Calu3 (cell line): ENCODE measurements around the gene DMD. TPM values are rescaled to one million over a fixed set of nuclear protein-coding genes. Genes with fewer than 3 reads are reported as not detected.
A peak's percentile ranks its signal among the peaks of the same experiment; 100 is the strongest.

Source experiments
- BruUV-seq: library from RNA; stranded (reverse); fragments of 400-500 nt; replicated peaks from 2 replicates; lab custom pipeline; 2021; lab: Mats Ljungman, UMichigan
- CTCF ChIA-PET: fragments of 300-600 bp; sonication (Branson Sonifier 250); formaldehyde crosslinking; loops from one replicate; lab custom pipeline; 2022; ENCODE audit warnings: antibody characterized with exemption; lab: Charles Lee
- DNase-seq: peaks from one replicate; pipeline ENCODE4 v3.0.0; 2022
- H3K27ac Mint-ChIP-seq: one replicate; pipeline ENCODE4 v1.8.0; 2022; ENCODE audit warnings: mixed read lengths; ENCODE audit not compliant: unreplicated experiment
- H3K27me3 Mint-ChIP-seq: one replicate; pipeline ENCODE4 v1.8.0; 2022; ENCODE audit warnings: mixed read lengths; ENCODE audit not compliant: unreplicated experiment
- H3K36me3 Mint-ChIP-seq: one replicate; pipeline ENCODE4 v1.8.0; 2022; ENCODE audit warnings: mild to moderate bottlenecking, moderate library complexity, mixed read lengths; ENCODE audit not compliant: insufficient read depth, unreplicated experiment
- H3K4me1 Mint-ChIP-seq: one replicate; pipeline ENCODE4 v1.8.0; 2022; ENCODE audit warnings: mild to moderate bottlenecking, low read depth, mixed read lengths; ENCODE audit not compliant: unreplicated experiment
- H3K4me3 Mint-ChIP-seq: one replicate; pipeline ENCODE4 v1.8.0; 2022; ENCODE audit warnings: mild to moderate bottlenecking, low read depth, moderate library complexity, mixed read lengths; ENCODE audit not compliant: unreplicated experiment
- H3K9me3 Mint-ChIP-seq: one replicate; pipeline ENCODE4 v1.8.0; 2022; ENCODE audit warnings: low read depth, mixed read lengths; ENCODE audit not compliant: unreplicated experiment
- CTCF ChIP-seq: fragments of 200-600 bp; IDR thresholded peaks from one replicate; pipeline ENCODE4 v1.8.0; 2022; ENCODE audit warnings: antibody characterized with exemption; ENCODE audit not compliant: unreplicated experiment
- intact Hi-C: fragments of 100-400 bp; cut with micrococcal nuclease; formaldehyde crosslinking; loops from one replicate; pipeline ENCODE4 v1.10.0; 2022; ENCODE audit not compliant: unreplicated experiment
- total RNA-seq: library from RNA; stranded (reverse); gene quantifications from 2 replicates; pipeline ENCODE4 v1.2.3, GENCODE V29; 2022

The DMD gene
- total RNA-seq, 1 experiment from 2014 or later = 11.6 TPM

GRCh38 chrX:31297881-31298280 is 1913.5 kb downstream of the DMD start:
- no peaks in the 10 kb centered on the region for H3K36me3 Mint-ChIP-seq
- TF ChIP-seq CTCF = no peak
- no peak overlapping the region for H3K4me3 Mint-ChIP-seq
- no peaks in the 10 kb centered on the region for H3K27me3 Mint-ChIP-seq
- no peak overlapping the region for H3K27ac Mint-ChIP-seq
- no peaks in the 10 kb centered on the region for H3K9me3 Mint-ChIP-seq
- BruUV-seq = no TSS peak
- CTCF ChIA-PET = no interaction called here
- no peak for DNase-seq
- intact Hi-C loops = no loop called here
- no peaks in the 10 kb centered on the region for H3K4me1 Mint-ChIP-seq

GRCh38 chrX:31294475-31294874 is 1916.9 kb downstream of the DMD start:
- Mint-ChIP-seq H3K4me3 (no peak overlapping the region), H3K27me3 (no peaks in the 10 kb centered on the region), H3K36me3 (no peaks in the 10 kb centered on the region), H3K9me3 (no peaks in the 10 kb centered on the region), H3K27ac (no peak overlapping the region), H3K4me1 (no peaks in the 10 kb centered on the region)
- CTCF ChIA-PET = no interaction called here
- TF ChIP-seq CTCF = no peak
- BruUV-seq = no TSS peak
- intact Hi-C loops = no loop called here
- no peak for DNase-seq

GRCh38 chrX:31293409-31293808 is 1917.9 kb downstream of the DMD start:
- BruUV-seq = no TSS peak
- Mint-ChIP-seq H3K4me3 (no peak overlapping the region), H3K27me3 (no peaks in the 10 kb centered on the region), H3K36me3 (no peaks in the 10 kb centered on the region), H3K27ac (no peak overlapping the region), H3K9me3 (no peaks in the 10 kb centered on the region), H3K4me1 (no peaks in the 10 kb centered on the region)
- intact Hi-C loops = loop anchor here (1.0 kb wide), 2 partner anchors 79 to 254 kb away; no protein-coding TSS in a partner anchor
- CTCF ChIA-PET = interaction anchor here (0.6 kb wide), 2 partner anchors 256 to 406 kb away, joined by 3 read pairs; no protein-coding TSS in a partner anchor
- DNase-seq = peak; percentile 4
- TF ChIP-seq CTCF = no peak

- no peaks in the 10 kb centered on the region for H3K4me1 Mint-ChIP-seq
- CTCF ChIA-PET = no interaction called here
- no peak for TF ChIP-seq CTCF
- intact Hi-C loops = no loop called here
- DNase-seq = no peak
- H3K27me3 Mint-ChIP-seq = no peaks in the 10 kb centered on the region
- no peak overlapping the region for H3K4me3 Mint-ChIP-seq
- BruUV-seq = no TSS peak
- H3K36me3 Mint-ChIP-seq = no peaks in the 10 kb centered on the region
- H3K27ac Mint-ChIP-seq = no peak overlapping the region
- H3K9me3 Mint-ChIP-seq = no peaks in the 10 kb centered on the region
Measured at GRCh38 chrX:31291131-31291530, 1920.2 kb downstream of the DMD start.
